A549 (cell line): ENCODE measurements around the gene UBE2D1. TPM values are rescaled to one million over a fixed set of nuclear protein-coding genes. Genes with fewer than 3 reads are reported as not detected.

Source experiments
- ATAC-seq, 2 experiments: fragments of 200-7000 bp in 1 of 2; fragments of >200 bp in 1 of 2; cut with Nextera tagmentation in 1 of 2; cut with Tn5 transposase in 1 of 2; 3 replicates each; pipeline versions ENCODE4 v1.8.0 to v1.9.1; 2018 to 2020; ENCODE audit warnings: mild to moderate bottlenecking in 1 of 2, moderate library complexity in 1 of 2
- CTCF ChIA-PET: fragments of 300-600 bp; sonication (Branson Sonifier 250); formaldehyde crosslinking; extraction: SDS; loops from one replicate; lab custom pipeline; 2021; ENCODE audit warnings: antibody characterized with exemption, inconsistent platforms; lab: Yijun Ruan, JAX
- POLR2A ChIA-PET: fragments of 350-600 bp; formaldehyde crosslinking; extraction: SDS; loops from one replicate; lab custom pipeline; 2021; ENCODE audit warnings: antibody characterized with exemption, inconsistent platforms; lab: Yijun Ruan, JAX
- DNase-seq, 2 experiments: peaks; one replicate each; pipeline versions ENCODE4 v3.0.0 to v3.0.0-alpha.2; 2011 to 2016; ENCODE audit warnings: low read depth in 1 of 2, low spot score in 1 of 2
- FAIRE-seq: peaks from 2 replicates; lab custom pipeline; 2011; peaks lifted over from hg19 to GRCh38; lab: Jason Lieb, UNC
- H3K27ac ChIP-seq, 2 experiments: fragments of >200 bp; sonication (Bioruptor Twin); formaldehyde crosslinking; 3 replicates each; pipeline ENCODE4 v1.5.1; 2016 to 2017
- H3K4me1 ChIP-seq: fragments of >200 bp; sonication (Bioruptor Twin); formaldehyde crosslinking; 3 replicates; pipeline ENCODE4 v1.6.1; 2016
- H3K4me2 ChIP-seq: fragments of >200 bp; sonication (Bioruptor Twin); formaldehyde crosslinking; 3 replicates; pipeline ENCODE4 v1.6.1; 2016
- H3K4me3 ChIP-seq: fragments of >200 bp; sonication (Bioruptor Twin); formaldehyde crosslinking; 3 replicates; pipeline ENCODE4 v1.5.1; 2016
- H3K9me3 ChIP-seq: fragments of >200 bp; sonication (Bioruptor Twin); formaldehyde crosslinking; 3 replicates; pipeline ENCODE4 v1.6.1; 2016
- CBX8 ChIP-seq: fragments of 200-600 bp; sonication (generic); IDR thresholded peaks from 2 replicates; pipeline ENCODE4 v1.6.1; 2016
- CHD2 ChIP-seq: fragments of 150-350 bp; IDR thresholded peaks from 2 replicates; pipeline ENCODE4 v1.6.1; 2014; ENCODE audit warnings: low read length; ENCODE audit not compliant: partially characterized antibody
- E2F6 ChIP-seq: IDR thresholded peaks from 2 replicates; pipeline ENCODE4 v1.6.1; 2012; ENCODE audit warnings: low read depth, borderline replicate concordance
- EHF ChIP-seq: fragments of 250-450 bp; sonication (Bioruptor Pico); IDR thresholded peaks from 2 replicates; pipeline ENCODE4 v1.5.0; 2020; ENCODE audit warnings: mild to moderate bottlenecking
- EP300 ChIP-seq, 2 experiments: fragments of >200 bp; sonication (Bioruptor Twin); formaldehyde crosslinking; IDR thresholded peaks; 2 replicates in 1 of 2; 3 replicates in 1 of 2; pipeline ENCODE4 v1.6.1; 2016 to 2017
- FOSB ChIP-seq: fragments of 250-450 bp; sonication (Bioruptor Pico); IDR thresholded peaks from 2 replicates; pipeline ENCODE4 v1.5.0; 2020; ENCODE audit warnings: mild to moderate bottlenecking, moderate library complexity
- FOSL2 ChIP-seq, 2 experiments: fragments of 450-650 bp in 1 of 2; fragments of >200 bp in 1 of 2; sonication (Bioruptor Twin) in 1 of 2; formaldehyde crosslinking; IDR thresholded peaks; 2 replicates each; pipeline versions ENCODE4 v1.5.0 to v1.6.1; 2016 to 2020; ENCODE audit warnings: mild to moderate bottlenecking in 1 of 2, moderate library complexity in 1 of 2
- FOXS1 ChIP-seq: fragments of 250-450 bp; sonication (Bioruptor Pico); IDR thresholded peaks from 2 replicates; pipeline ENCODE4 v1.5.0; 2020; ENCODE audit warnings: mild to moderate bottlenecking, moderate library complexity
- GATA3 ChIP-seq: IDR thresholded peaks from 2 replicates; pipeline ENCODE4 v1.6.1; 2012; ENCODE audit warnings: borderline replicate concordance
- HDAC2 ChIP-seq: fragments of 200-600 bp; sonication (generic); IDR thresholded peaks from 2 replicates; pipeline ENCODE4 v1.6.1; 2016
- HEYL ChIP-seq: fragments of 250-450 bp; sonication (Bioruptor Pico); IDR thresholded peaks from 2 replicates; pipeline ENCODE4 v1.8.0; 2021; ENCODE audit warnings: mild to moderate bottlenecking, moderate library complexity
- HOXA7 ChIP-seq: fragments of 250-450 bp; sonication (Bioruptor Pico); IDR thresholded peaks from 2 replicates; pipeline ENCODE4 v1.5.0; 2020; ENCODE audit warnings: mild to moderate bottlenecking, moderate library complexity
- HOXB13 ChIP-seq: fragments of 250-450 bp; sonication (Bioruptor Pico); IDR thresholded peaks from 2 replicates; pipeline ENCODE4 v1.5.0; 2020; ENCODE audit warnings: low read depth, mild to moderate bottlenecking, moderate library complexity
- MAFK ChIP-seq: fragments of 450-650 bp; IDR thresholded peaks from 2 replicates; pipeline ENCODE4 v1.6.1; 2014; ENCODE audit not compliant: partially characterized antibody
- MAZ ChIP-seq: fragments of 150-350 bp; IDR thresholded peaks from 2 replicates; pipeline ENCODE4 v1.6.1; 2014; ENCODE audit warnings: antibody characterized with exemption, low read depth, low read length, borderline replicate concordance
- NFE2L2 ChIP-seq: fragments of 150-350 bp; conservative IDR thresholded peaks from 2 replicates; pipeline ENCODE4 v1.6.1; 2014; ENCODE audit warnings: low read length
- PHF8 ChIP-seq: fragments of 200-600 bp; sonication (generic); IDR thresholded peaks from 2 replicates; pipeline ENCODE4 v1.6.1; 2016; ENCODE audit warnings: low read depth, mild to moderate bottlenecking, antibody characterized with exemption, moderate library complexity, borderline replicate concordance
- RCOR1 ChIP-seq: fragments of 150-350 bp; IDR thresholded peaks from 2 replicates; pipeline ENCODE4 v1.6.1; 2014; ENCODE audit warnings: antibody characterized with exemption, low read length, low read depth
- RFX5 ChIP-seq: fragments of 450-650 bp; IDR thresholded peaks from 2 replicates; pipeline ENCODE4 v1.7.1; 2014; ENCODE audit warnings: antibody characterized with exemption, mild to moderate bottlenecking, moderate library complexity
- SMC3 ChIP-seq: fragments of >200 bp; sonication (Bioruptor Twin); formaldehyde crosslinking; IDR thresholded peaks from 3 replicates; pipeline ENCODE4 v1.6.1; 2018; ENCODE audit warnings: inconsistent platforms
- TP53 ChIP-seq: fragments of 250-450 bp; sonication (Bioruptor Pico); IDR thresholded peaks from 2 replicates; pipeline ENCODE4 v1.5.0; 2021; ENCODE audit warnings: mild to moderate bottlenecking, moderate library complexity
- USF2 ChIP-seq: fragments of 450-650 bp; IDR thresholded peaks from 2 replicates; pipeline ENCODE4 v1.6.1; 2014; ENCODE audit warnings: antibody characterized with exemption
- ZC3H11A ChIP-seq: fragments of 450-650 bp; IDR thresholded peaks from 2 replicates; pipeline ENCODE4 v1.6.1; 2014; ENCODE audit warnings: antibody characterized with exemption, mild to moderate bottlenecking
- WGBS: methylation state at CpG from one replicate; pipeline ENCODE4 v1.1.6; 2017; ENCODE audit errors: missing lambda C conversion rate; 5-methylcytosine and 5-hydroxymethylcytosine counted together
- polyA plus RNA-seq, 4 experiments: library from polyadenylated mRNA; depleted of rRNA in 3 of 4; stranded (reverse); fragments of >200 nt; fragmentation: RNase III in 1 of 4; extraction: RNeasy Plus Mini Kit Qiagen cat#74134 plus additional on column Dnase treatment in 1 of 4; gene quantifications; 2 replicates in 3 of 4; 3 replicates in 1 of 4; pipeline ENCODE4 v1.2.3, GENCODE V29; 2011 to 2017
- TF ChIP-seq, protein P1 (sequence below): IDR thresholded peaks from 2 replicates; pipeline ENCODE4 v1.6.1; 2012
- TF ChIP-seq, protein P2 (sequence below): IDR thresholded peaks from 2 replicates; pipeline ENCODE4 v1.6.1; 2012
- TF ChIP-seq, protein P3 (sequence below): fragments of >200 bp; sonication (Bioruptor Twin); formaldehyde crosslinking; IDR thresholded peaks from 3 replicates; pipeline ENCODE4 v1.6.1; 2016

UBE2D1 gene
- polyA plus RNA-seq, 2 of the 4 experiments (the other 2 are of a cell fraction) = 18.1 to 40.5 TPM

GRCh38 chr10:58350023-58350422 lies 15.2 kb downstream of the UBE2D1 start:
- no peak overlapping the region for H3K4me2 ChIP-seq
- ChIA-PET POLR2A (no interaction called here), CTCF (interaction anchor here (0.8 to 1.1 kb wide), 2 partner anchors 22 to 50 kb away, joined by 3 read pairs; no protein-coding TSS in a partner anchor)
- ATAC-seq (no peak), DNase-seq (no peak), FAIRE-seq (no peak)
- no peaks in the 10 kb centered on the region for H3K9me3 ChIP-seq
- H3K4me3 ChIP-seq = no peak overlapping the region
- peaks cover 30% of the 10 kb centered on the region for H3K4me1 ChIP-seq
- TF ChIP-seq, protein P1, sequence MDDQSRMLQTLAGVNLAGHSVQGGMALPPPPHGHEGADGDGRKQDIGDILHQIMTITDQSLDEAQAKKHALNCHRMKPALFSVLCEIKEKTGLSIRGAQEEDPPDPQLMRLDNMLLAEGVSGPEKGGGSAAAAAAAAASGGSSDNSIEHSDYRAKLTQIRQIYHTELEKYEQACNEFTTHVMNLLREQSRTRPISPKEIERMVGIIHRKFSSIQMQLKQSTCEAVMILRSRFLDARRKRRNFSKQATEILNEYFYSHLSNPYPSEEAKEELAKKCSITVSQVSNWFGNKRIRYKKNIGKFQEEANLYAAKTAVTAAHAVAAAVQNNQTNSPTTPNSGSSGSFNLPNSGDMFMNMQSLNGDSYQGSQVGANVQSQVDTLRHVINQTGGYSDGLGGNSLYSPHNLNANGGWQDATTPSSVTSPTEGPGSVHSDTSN = no peak
- TF ChIP-seq EP300 (IDR thresholded peaks at IDR 0.05) = no peak
- TF ChIP-seq HEYL (CRISPR knock-in tag) = no peak
- no peak for TF ChIP-seq FOSB (CRISPR knock-in tag)
- no peak for TF ChIP-seq SMC3
- TF ChIP-seq NFE2L2 = no peak
- no peak for TF ChIP-seq HOXA7
- TF ChIP-seq PHF8 = no peak
- no peak for TF ChIP-seq CBX8
- TF ChIP-seq HOXB13 = no peak
- TF ChIP-seq GATA3 = no peak
- no peak for TF ChIP-seq FOSL2 (IDR thresholded peaks at IDR 0.05)
- no peak for TF ChIP-seq FOSL2 (CRISPR knock-in tag; IDR thresholded peaks at IDR 0.05)
- TF ChIP-seq CHD2 = no peak
- no peak for TF ChIP-seq ZC3H11A
- no peak for TF ChIP-seq MAZ
- TF ChIP-seq, protein P2, sequence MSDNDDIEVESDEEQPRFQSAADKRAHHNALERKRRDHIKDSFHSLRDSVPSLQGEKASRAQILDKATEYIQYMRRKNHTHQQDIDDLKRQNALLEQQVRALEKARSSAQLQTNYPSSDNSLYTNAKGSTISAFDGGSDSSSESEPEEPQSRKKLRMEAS = no peak
- TF ChIP-seq FOXS1 = no peak
- 88% methylated on average over 2 of the region's 2 CpGs for WGBS
- no peak overlapping the region for H3K27ac ChIP-seq

DNA sequence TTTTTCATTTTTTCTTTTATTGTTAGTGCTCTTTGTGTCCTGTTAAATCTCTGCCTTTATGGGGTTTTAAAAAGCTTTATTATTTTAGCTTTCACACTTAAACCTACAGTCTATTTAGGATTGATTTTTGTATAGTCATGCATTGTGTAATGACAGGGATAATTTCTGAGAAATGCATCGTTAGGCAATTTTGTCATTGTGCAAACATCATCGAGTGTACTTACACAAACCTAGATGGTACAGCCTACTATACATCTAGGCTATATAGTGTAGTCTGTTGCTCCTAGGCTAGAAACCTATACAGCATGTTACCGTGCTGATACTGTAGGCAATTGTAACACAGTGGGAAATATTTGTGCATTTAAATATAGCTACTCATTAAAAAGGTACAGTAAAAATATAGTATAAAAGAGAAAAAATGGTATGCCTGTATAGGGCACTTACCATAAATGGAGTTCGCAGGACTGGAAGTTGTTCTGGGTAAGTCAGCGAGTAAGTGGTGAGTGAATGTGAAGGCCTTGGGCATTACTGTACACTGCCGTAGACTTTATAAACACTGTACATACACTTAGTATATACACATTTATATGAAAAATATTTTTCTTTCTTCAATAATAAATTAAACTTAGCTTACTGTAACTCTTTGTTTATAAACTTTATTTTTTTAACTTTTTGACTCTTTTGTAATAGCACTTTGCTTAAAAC lies 16.0 kb downstream of the UBE2D1 start:
- H3K4me2 ChIP-seq = no peak overlapping the region
- no peaks in the 10 kb centered on the region for H3K9me3 ChIP-seq
- DNase-seq (no peak), ATAC-seq (no peak; a peak in 1 of 6 replicates), FAIRE-seq (peak; percentile 43)
- no peak overlapping the region for H3K4me3 ChIP-seq
- ChIA-PET CTCF (interaction anchor here (0.7 to 1.1 kb wide), 3 partner anchors 23 to 51 kb away, joined by 3 to 5 read pairs (median 3); no protein-coding TSS in a partner anchor), POLR2A (no interaction called here)
- no peak overlapping the region for H3K27ac ChIP-seq
- peaks cover 30% of the 10 kb centered on the region for H3K4me1 ChIP-seq
- WGBS = 74% methylated on average over 6 of the region's 6 CpGs
- TF ChIP-seq MAFK (peak; percentile 65), ZC3H11A (no peak), NFE2L2 (peak; percentile 38; the same call in 1 of the 2 replicates)

DNA sequence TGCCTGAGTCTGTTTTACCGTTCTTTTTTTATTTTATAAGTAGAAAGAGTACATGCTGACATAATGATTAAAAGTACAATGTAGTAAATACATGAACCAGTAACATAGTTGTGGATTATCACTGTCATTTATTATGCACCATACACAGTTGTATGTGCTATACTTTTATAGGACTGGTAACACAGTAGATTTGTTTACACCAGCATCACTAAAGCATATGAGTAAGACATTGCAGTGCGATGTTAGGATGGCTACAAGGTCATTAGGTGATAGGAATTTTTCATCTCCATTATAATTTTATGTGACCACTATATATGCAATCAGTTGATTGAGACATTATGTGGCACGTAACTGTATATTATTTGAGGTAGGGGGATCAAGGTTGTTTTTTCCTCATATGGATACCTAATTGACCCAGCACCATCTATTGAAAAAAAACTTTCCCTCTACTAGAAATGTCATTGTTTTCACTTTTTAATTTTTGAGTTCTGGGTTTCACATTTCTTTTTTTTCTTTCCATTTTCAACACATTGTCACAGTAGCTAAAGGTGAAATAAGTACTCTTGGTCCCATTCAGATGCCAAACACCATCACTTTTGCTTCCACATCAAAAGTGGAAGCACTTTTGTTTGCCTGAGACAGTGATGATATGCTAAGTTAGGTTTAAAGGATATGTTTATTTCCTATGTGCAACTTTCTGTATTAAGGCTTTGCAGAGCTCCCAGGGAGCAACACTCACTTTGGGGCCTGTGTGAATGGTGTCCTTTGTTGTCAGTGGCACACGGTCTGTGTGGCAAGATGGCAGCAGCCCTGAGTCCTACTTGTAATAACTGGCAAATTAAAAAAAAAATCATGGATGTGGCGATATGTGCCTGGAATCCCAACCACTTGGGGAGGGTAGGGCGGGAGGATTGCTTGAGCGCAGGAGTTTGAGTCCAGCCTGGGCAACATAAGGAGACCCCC lies 17.1 kb downstream of the UBE2D1 start:
- Histone ChIP-seq H3K27ac (no peak overlapping the region), H3K4me2 (no peak overlapping the region)
- CTCF ChIA-PET = interaction anchor here (0.5 kb wide), 1 partner anchor 10 kb away, joined by 5 read pairs; no protein-coding TSS in a partner anchor
- TF ChIP-seq E2F6 = no peak
- TF ChIP-seq CHD2 = no peak
- no peak for TF ChIP-seq USF2
- no peak for TF ChIP-seq HDAC2
- no peak for TF ChIP-seq EHF
- TF ChIP-seq RCOR1 = no peak
- no peak for TF ChIP-seq RFX5
- TF ChIP-seq MAZ = no peak
- no peak for TF ChIP-seq SMC3
- TF ChIP-seq TP53 (CRISPR knock-in tag) = no peak
- no peak for TF ChIP-seq HOXA7
- TF ChIP-seq, protein P3, sequence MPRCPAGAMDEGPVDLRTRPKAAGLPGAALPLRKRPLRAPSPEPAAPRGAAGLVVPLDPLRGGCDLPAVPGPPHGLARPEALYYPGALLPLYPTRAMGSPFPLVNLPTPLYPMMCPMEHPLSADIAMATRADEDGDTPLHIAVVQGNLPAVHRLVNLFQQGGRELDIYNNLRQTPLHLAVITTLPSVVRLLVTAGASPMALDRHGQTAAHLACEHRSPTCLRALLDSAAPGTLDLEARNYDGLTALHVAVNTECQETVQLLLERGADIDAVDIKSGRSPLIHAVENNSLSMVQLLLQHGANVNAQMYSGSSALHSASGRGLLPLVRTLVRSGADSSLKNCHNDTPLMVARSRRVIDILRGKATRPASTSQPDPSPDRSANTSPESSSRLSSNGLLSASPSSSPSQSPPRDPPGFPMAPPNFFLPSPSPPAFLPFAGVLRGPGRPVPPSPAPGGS = no peak
- TF ChIP-seq, all 56 proteins: peak for 0
- WGBS = 90% methylated on average over 7 of the region's 7 CpGs
- DNase-seq = no peak
- H3K4me3 ChIP-seq = no peak overlapping the region
- no peak for FAIRE-seq
- ATAC-seq = no peak
- no peaks in the 10 kb centered on the region for H3K9me3 ChIP-seq
- H3K4me1 ChIP-seq = peaks cover 30% of the 10 kb centered on the region
- POLR2A ChIA-PET = no interaction called here
